22Rv1 (cell line): ENCODE data around the gene GP1BB.
A peak's percentile ranks its signal among the peaks of the same experiment; 100 is the strongest.

ENCODE experiments used
- H3K27ac ChIP-seq: fragments of 450-650 bp; 2 replicates; pipeline ENCODE4 v1.5.1; 2017
- CTCF ChIP-seq: fragments of 450-650 bp; IDR thresholded peaks from 2 replicates; pipeline ENCODE4 v1.5.1; 2017; ENCODE audit warnings: mild to moderate bottlenecking
- ZFX ChIP-seq: fragments of 450-650 bp; IDR thresholded peaks from 2 replicates; pipeline ENCODE4 v1.6.1; 2017; ENCODE audit warnings: antibody characterized with exemption, borderline replicate concordance

GP1BB gene

GRCh38 chr22:19766240-19766510, 42.8 kb downstream of the GP1BB start:
- no peak overlapping the region for H3K27ac ChIP-seq
- no peak for TF ChIP-seq CTCF
- no peak for TF ChIP-seq ZFX

- H3K27ac ChIP-seq, result no peak overlapping the region
- TF ChIP-seq CTCF (peak; percentile 32; the same call in 1 of the 2 replicates), ZFX (no peak)
Observed at GRCh38 chr22:19766511-19767426, 43.4 kb downstream of the GP1BB start.

GRCh38 chr22:19767427-19768341, 44.3 kb downstream of the GP1BB start:
- H3K27ac ChIP-seq, result no peak overlapping the region
- TF ChIP-seq CTCF (no peak; the same call in 1 of the 2 replicates), ZFX (no peak)

- H3K27ac ChIP-seq, result no peak overlapping the region
- TF ChIP-seq ZFX (no peak), CTCF (no peak)
Observed at GRCh38 chr22:19769393-19769715, 46.0 kb downstream of the GP1BB start.

GRCh38 chr22:19770349-19771220, 47.2 kb downstream of the GP1BB start:
- no peak overlapping the region for H3K27ac ChIP-seq
- no peak for TF ChIP-seq CTCF
- TF ChIP-seq ZFX, result no peak

- H3K27ac ChIP-seq, result no peak overlapping the region
- TF ChIP-seq ZFX (no peak), CTCF (no peak)
Observed at GRCh38 chr22:19772422-19772672, 49.0 kb downstream of the GP1BB start.
